Measurements from ENCODE around the gene NME5. TPM values are rescaled to one million over a fixed set of nuclear protein-coding genes. Genes with fewer than 3 reads are reported as not detected.

The NME5 gene
- total and polyA plus RNA-seq, 2 of the 8 experiments (the other 6 are each of a cell fraction or from before 2014, with no cell fraction given) = 0.48 to 0.89 TPM

GRCh38 chr5:138105709-138106108, 33.5 kb downstream of the NME5 start:
- FAIRE-seq = no peak
- H2AK5ac ChIP-seq (ENCODE audit: low read depth, low read length) = no peak overlapping the region
- POLR2A ChIA-PET (ENCODE audit: partially characterized antibody) = no interaction called here
- no peak for TF ChIP-seq PHF8 (conservative IDR thresholded peaks at IDR 0.05; ENCODE audit: low read depth, low read length)
- no peak for TF ChIP-seq CBX8 (IDR thresholded peaks at IDR 0.05; ENCODE audit: borderline replicate concordance, low read depth, low read length)
- no peak for TF ChIP-seq ZNF274 (IDR thresholded peaks at IDR 0.05; ENCODE audit: borderline replicate concordance, extremely low read depth, low read length)
- TF ChIP-seq POLR2AphosphoS5 (IDR thresholded peaks at IDR 0.05; ENCODE audit: low read depth, low read length) = no peak
- TF ChIP-seq GABPA (IDR thresholded peaks at IDR 0.05; ENCODE audit: borderline replicate concordance, insufficient read depth, low read length) = no peak
- no peak for TF ChIP-seq NANOG (IDR thresholded peaks at IDR 0.05; ENCODE audit: insufficient read depth, low read depth, low read length, poor library complexity, severe bottlenecking)
- TF ChIP-seq, protein P1, sequence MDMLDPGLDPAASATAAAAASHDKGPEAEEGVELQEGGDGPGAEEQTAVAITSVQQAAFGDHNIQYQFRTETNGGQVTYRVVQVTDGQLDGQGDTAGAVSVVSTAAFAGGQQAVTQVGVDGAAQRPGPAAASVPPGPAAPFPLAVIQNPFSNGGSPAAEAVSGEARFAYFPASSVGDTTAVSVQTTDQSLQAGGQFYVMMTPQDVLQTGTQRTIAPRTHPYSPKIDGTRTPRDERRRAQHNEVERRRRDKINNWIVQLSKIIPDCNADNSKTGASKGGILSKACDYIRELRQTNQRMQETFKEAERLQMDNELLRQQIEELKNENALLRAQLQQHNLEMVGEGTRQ (IDR thresholded peaks at IDR 0.05; ENCODE audit: low read length) = no peak
- TF ChIP-seq BRCA1 (IDR thresholded peaks at IDR 0.05; ENCODE audit: low read depth, low read length) = no peak
- no peak for TF ChIP-seq JUND (IDR thresholded peaks at IDR 0.05; ENCODE audit: low read length)
- no peak for TF ChIP-seq KDM5A (IDR thresholded peaks at IDR 0.05; ENCODE audit: low read length)
- no peak for TF ChIP-seq TAF1 (IDR thresholded peaks at IDR 0.05; ENCODE audit: low read depth, low read length)
- TF ChIP-seq TAF7 (optimal IDR thresholded peaks at IDR 0.05; ENCODE audit: borderline replicate concordance, low read depth, low read length) = no peak
- no peak for TF ChIP-seq CEBPB (IDR thresholded peaks at IDR 0.05; ENCODE audit: low read depth, low read length)
- TF ChIP-seq SIRT6 (IDR thresholded peaks at IDR 0.05; ENCODE audit: low read length) = no peak

More at GRCh38 chr5:138105709-138106108, 33.5 kb downstream of the NME5 start:
- Histone ChIP-seq H3K18ac (ENCODE audit: extremely low read depth, low read length) (no peak overlapping the region), H4K91ac (replicated peaks; ENCODE audit: insufficient read length, low read length) (no peak overlapping the region), H3K4ac (replicated peaks; ENCODE audit: insufficient read length, low read depth, low read length) (no peak overlapping the region), H2BK12ac (ENCODE audit: low read depth, low read length) (no peak overlapping the region), H3K56ac (replicated peaks; ENCODE audit: insufficient read length, low read depth, low read length) (no peak overlapping the region), H3K4me3 (ENCODE audit: extremely low read depth in 1 of 4, insufficient read depth in 2 of 4, low read depth in 3 of 4, low read length in 4 of 4) (no peak overlapping the region), H3K27me3 (replicated peaks in 1 of 4; ENCODE audit: control insufficient read depth in 3 of 4, extremely low read depth in 1 of 4, insufficient read depth in 3 of 4, low read length in 3 of 4) (peaks cover 0 to 7% (median 1%) of the 10 kb centered on the region in 4 experiments; a peak in 4 of 7 replicates), H3K36me3 (ENCODE audit: control insufficient read depth in 2 of 4, insufficient read depth in 4 of 4, low read length in 3 of 4) (no peaks in the 10 kb centered on the region), H4K5ac (ENCODE audit: insufficient read length, low read depth, low read length) (no peak overlapping the region), H2BK20ac (ENCODE audit: low read length) (no peak overlapping the region), H2BK120ac (replicated peaks; ENCODE audit: low read depth, low read length) (no peak overlapping the region), H3K4me2 (ENCODE audit: insufficient read depth in 1 of 2, low read depth in 2 of 2, low read length in 2 of 2) (no peak overlapping the region), H2BK5ac (ENCODE audit: low read depth, low read length) (no peak overlapping the region), H3K23me2 (ENCODE audit: low read depth, low read length) (no peaks in the 10 kb centered on the region), H3K9ac (replicated peaks in 1 of 4; ENCODE audit: extremely low read depth in 1 of 4, low read depth in 3 of 4, low read length in 3 of 4) (no peak overlapping the region), H3K79me2 (ENCODE audit: control insufficient read depth in 1 of 2, insufficient read depth in 2 of 2, low read length in 2 of 2) (no peaks in the 10 kb centered on the region), H4K20me1 (replicated peaks in 1 of 2; ENCODE audit: control insufficient read depth in 1 of 2, insufficient read depth in 2 of 2, low read length in 2 of 2) (no peaks in the 10 kb centered on the region), H4K8ac (ENCODE audit: extremely low read depth, insufficient read depth, low read length) (no peak overlapping the region), H2BK15ac (ENCODE audit: low read length) (no peak overlapping the region), H3K14ac (ENCODE audit: insufficient read length) (no peak overlapping the region), H3K79me1 (ENCODE audit: low read depth, low read length) (no peaks in the 10 kb centered on the region), H3K23ac (ENCODE audit: insufficient read length) (no peak overlapping the region), H3K9me3 (ENCODE audit: insufficient read depth in 2 of 2, low read depth in 1 of 2, low read length in 1 of 2) (no peaks in the 10 kb centered on the region), H3K4me1 (replicated peaks in 1 of 4; ENCODE audit: control insufficient read depth in 3 of 4, insufficient read depth in 4 of 4, low read length in 3 of 4) (peaks cover 4 to 15% (median 5%) of the 10 kb centered on the region in 4 experiments; a peak in 6 of 7 replicates), H2AFZ (ENCODE audit: low read length) (no peak overlapping the region), H3K27ac (ENCODE audit: low read depth, low read length) (no peak overlapping the region)
- 93% methylated on average over 6 of the region's 6 CpGs; no CpG with 5 or more reads in 1 of the 2 experiments for WGBS, 2 experiments (ENCODE audit: extremely low coverage in 1 of 2, insufficient coverage in 1 of 2, insufficient read length in 1 of 2, insufficient replicate concordance in 2 of 2, low coverage in 1 of 2, low lambda C conversion rate in 2 of 2, missing lambda C conversion rate in 1 of 2)
- DNase-seq (ENCODE audit: low read depth in 1 of 2, low spot score in 2 of 2) = no peak
- CTCF ChIA-PET (ENCODE audit: partially characterized antibody) = interaction anchor here (3.5 to 3.7 kb wide), 2 partner anchors 23 to 28 kb away, joined by 20 to 23 read pairs; partner anchors contain the start of gene WNT8A

All from H1 (cell line).